ENCODE measurements around the gene SPTBN1.

GRCh38 chr2:54691445-54692135 is 235.5 kb downstream of the SPTBN1 start:
- TF ChIP-seq, protein P1, sequence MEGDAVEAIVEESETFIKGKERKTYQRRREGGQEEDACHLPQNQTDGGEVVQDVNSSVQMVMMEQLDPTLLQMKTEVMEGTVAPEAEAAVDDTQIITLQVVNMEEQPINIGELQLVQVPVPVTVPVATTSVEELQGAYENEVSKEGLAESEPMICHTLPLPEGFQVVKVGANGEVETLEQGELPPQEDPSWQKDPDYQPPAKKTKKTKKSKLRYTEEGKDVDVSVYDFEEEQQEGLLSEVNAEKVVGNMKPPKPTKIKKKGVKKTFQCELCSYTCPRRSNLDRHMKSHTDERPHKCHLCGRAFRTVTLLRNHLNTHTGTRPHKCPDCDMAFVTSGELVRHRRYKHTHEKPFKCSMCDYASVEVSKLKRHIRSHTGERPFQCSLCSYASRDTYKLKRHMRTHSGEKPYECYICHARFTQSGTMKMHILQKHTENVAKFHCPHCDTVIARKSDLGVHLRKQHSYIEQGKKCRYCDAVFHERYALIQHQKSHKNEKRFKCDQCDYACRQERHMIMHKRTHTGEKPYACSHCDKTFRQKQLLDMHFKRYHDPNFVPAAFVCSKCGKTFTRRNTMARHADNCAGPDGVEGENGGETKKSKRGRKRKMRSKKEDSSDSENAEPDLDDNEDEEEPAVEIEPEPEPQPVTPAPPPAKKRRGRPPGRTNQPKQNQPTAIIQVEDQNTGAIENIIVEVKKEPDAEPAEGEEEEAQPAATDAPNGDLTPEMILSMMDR (IDR thresholded peaks at IDR 0.05): no peak
- no peak for TF ChIP-seq POLR2A (IDR thresholded peaks at IDR 0.05)
